Anterior cingulate cortex (tissue), 58 donors: Measurements from ENCODE around the gene CZIB.

Experiments used
- DNase-seq, 58 donors: peaks; one replicate each; lab custom pipeline; 2025; lab: John Stamatoyannopoulos, UW

CZIB gene

GRCh38 chr1:53220171-53220961 is at the start of gene CZIB:
Gene CZIB, minus strand, starts transcription at chr1:53220634. Its CDS starts 59 bp downstream, at chr1:53220575.
- DNase-seq = peak; percentile 68 to 97 (median 88)

GRCh38 chr1:53270107-53270506 is 49.7 kb upstream of the CZIB start:
- no peak for DNase-seq

GRCh38 chr1:53267761-53268160 is 47.3 kb upstream of the CZIB start:
- no peak for DNase-seq

- no peak for DNase-seq
Observed at GRCh38 chr1:53266038-53266437, 45.6 kb upstream of the CZIB start.

GRCh38 chr1:53265581-53265980 is 45.1 kb upstream of the CZIB start:
- no peak for DNase-seq

- no peak for DNase-seq
Observed at GRCh38 chr1:53264048-53264447, 43.6 kb upstream of the CZIB start.

GRCh38 chr1:53262000-53262399 is 41.6 kb upstream of the CZIB start:
- DNase-seq = no peak

GRCh38 chr1:53260631-53261247 is 40.3 kb upstream of the CZIB start:
- no peak for DNase-seq

GRCh38 chr1:53259932-53260331 is 39.5 kb upstream of the CZIB start:
- no peak for DNase-seq

- DNase-seq = no peak
Observed at GRCh38 chr1:53258216-53258615, 37.8 kb upstream of the CZIB start.

- no peak for DNase-seq
Observed at GRCh38 chr1:53257454-53258081, 37.1 kb upstream of the CZIB start.

- DNase-seq = no peak
Observed at GRCh38 chr1:53256511-53257453, 36.3 kb upstream of the CZIB start.

GRCh38 chr1:53255031-53255430 is 34.6 kb upstream of the CZIB start:
- no peak for DNase-seq

GRCh38 chr1:53254011-53254640 is 33.7 kb upstream of the CZIB start:
- DNase-seq = no peak

GRCh38 chr1:53250325-53250724 is 29.9 kb upstream of the CZIB start:
- no peak for DNase-seq

GRCh38 chr1:53249706-53250105 is 29.3 kb upstream of the CZIB start:
- DNase-seq = no peak

- DNase-seq = no peak
Observed at GRCh38 chr1:53246261-53247134, 26.1 kb upstream of the CZIB start.

GRCh38 chr1:53244141-53244540 is 23.7 kb upstream of the CZIB start:
- no peak for DNase-seq

GRCh38 chr1:53242381-53242780 is 21.9 kb upstream of the CZIB start:
- no peak for DNase-seq
